ENCODE data around the gene NCAN. TPM values are rescaled to one million over a fixed set of nuclear protein-coding genes. Genes with fewer than 3 reads are reported as not detected.

The NCAN gene
- total RNA-seq, 1 donor from 2014 or later = 0.14 TPM

- DNase-seq (ENCODE audit: low read depth) (no peak), FAIRE-seq (no peak)
- Histone ChIP-seq H3K79me2 (ENCODE audit: insufficient read depth, low read length) (no peaks in the 10 kb centered on the region), H3K9ac (ENCODE audit: low read length) (no peak overlapping the region), H3K4me1 (ENCODE audit: insufficient read depth, low read length) (no peaks in the 10 kb centered on the region), H3K4me2 (ENCODE audit: low read length) (no peak overlapping the region), H3K9me3 (ENCODE audit: insufficient read depth, low read depth, low read length) (no peaks in the 10 kb centered on the region), H3K4me3 (ENCODE audit: insufficient read depth, low read depth, low read length) (no peak overlapping the region), H3K27me3 (ENCODE audit: insufficient read depth, low read length) (no peaks in the 10 kb centered on the region), H3K27ac (ENCODE audit: low read depth, low read length) (no peak overlapping the region), H4K20me1 (ENCODE audit: insufficient read depth, low read length) (peaks cover 2% of the 10 kb centered on the region), H3K36me3 (ENCODE audit: insufficient read depth, low read length) (peaks cover 12% of the 10 kb centered on the region), H2AFZ (ENCODE audit: low read depth, low read length) (no peak overlapping the region)
- Mint-ChIP-seq H3K4me3 (ENCODE audit: unreplicated experiment) (no peak overlapping the region), H3K27me3 (ENCODE audit: low read depth, unreplicated experiment) (no peaks in the 10 kb centered on the region), H3K36me3 (ENCODE audit: low read depth, unreplicated experiment) (peaks cover 21% of the 10 kb centered on the region), H3K4me1 (ENCODE audit: low read depth, unreplicated experiment) (no peaks in the 10 kb centered on the region), H3K27ac (ENCODE audit: unreplicated experiment) (no peak overlapping the region), H3K9me3 (ENCODE audit: unreplicated experiment) (no peaks in the 10 kb centered on the region)
- TF ChIP-seq CTCF (IDR thresholded peaks at IDR 0.05; ENCODE audit: insufficient read depth, low read depth, low read length) (no peak), EZH2 (IDR thresholded peaks at IDR 0.05; ENCODE audit: insufficient read depth, low read length) (no peak)
Measured at GRCh38 chr19:19296953-19297689, 85.4 kb downstream of the NCAN start.

- H3K9ac ChIP-seq (ENCODE audit: low read length) = no peak overlapping the region
- Mint-ChIP-seq H3K36me3 (ENCODE audit: low read depth, unreplicated experiment) (peaks cover 20% of the 10 kb centered on the region), H3K9me3 (ENCODE audit: unreplicated experiment) (no peaks in the 10 kb centered on the region), H3K27me3 (ENCODE audit: low read depth, unreplicated experiment) (no peaks in the 10 kb centered on the region), H3K4me3 (ENCODE audit: unreplicated experiment) (no peak overlapping the region), H3K27ac (ENCODE audit: unreplicated experiment) (no peak overlapping the region), H3K4me1 (ENCODE audit: low read depth, unreplicated experiment) (no peaks in the 10 kb centered on the region)
- H2AFZ ChIP-seq (ENCODE audit: low read depth, low read length) = no peak overlapping the region
- FAIRE-seq = no peak
- H4K20me1 ChIP-seq (ENCODE audit: insufficient read depth, low read length) = peaks cover 2% of the 10 kb centered on the region
- H3K9me3 ChIP-seq (ENCODE audit: insufficient read depth, low read depth, low read length) = no peaks in the 10 kb centered on the region
- H3K27ac ChIP-seq (ENCODE audit: low read depth, low read length) = no peak overlapping the region
- H3K4me1 ChIP-seq (ENCODE audit: insufficient read depth, low read length) = no peaks in the 10 kb centered on the region
- no peaks in the 10 kb centered on the region for H3K79me2 ChIP-seq (ENCODE audit: insufficient read depth, low read length)
- H3K27me3 ChIP-seq (ENCODE audit: insufficient read depth, low read length) = no peaks in the 10 kb centered on the region
- no peak for TF ChIP-seq CTCF (IDR thresholded peaks at IDR 0.05; ENCODE audit: insufficient read depth, low read depth, low read length)
- TF ChIP-seq EZH2 (IDR thresholded peaks at IDR 0.05; ENCODE audit: insufficient read depth, low read length) = no peak
- H3K36me3 ChIP-seq (ENCODE audit: insufficient read depth, low read length) = peaks cover 13% of the 10 kb centered on the region
- H3K4me3 ChIP-seq (ENCODE audit: insufficient read depth, low read depth, low read length) = no peak overlapping the region
- no peak overlapping the region for H3K4me2 ChIP-seq (ENCODE audit: low read length)
- DNase-seq (ENCODE audit: low read depth) = no peak
Measured at GRCh38 chr19:19297759-19298158, 86.0 kb downstream of the NCAN start.

GRCh38 chr19:19300613-19301012 is 88.9 kb downstream of the NCAN start:
- no peak for TF ChIP-seq EZH2 (IDR thresholded peaks at IDR 0.05; ENCODE audit: insufficient read depth, low read length)
- TF ChIP-seq CTCF (IDR thresholded peaks at IDR 0.05; ENCODE audit: insufficient read depth, low read depth, low read length) = no peak
- H3K36me3 ChIP-seq (ENCODE audit: insufficient read depth, low read length) = peaks cover 11% of the 10 kb centered on the region
- H3K27me3 ChIP-seq (ENCODE audit: insufficient read depth, low read length) = no peaks in the 10 kb centered on the region
- no peak overlapping the region for H2AFZ ChIP-seq (ENCODE audit: low read depth, low read length)
- FAIRE-seq (no peak), DNase-seq (ENCODE audit: low read depth) (no peak)
- no peaks in the 10 kb centered on the region for H3K4me1 ChIP-seq (ENCODE audit: insufficient read depth, low read length)
- no peak overlapping the region for H3K27ac Mint-ChIP-seq (ENCODE audit: unreplicated experiment)
- H3K4me2 ChIP-seq (ENCODE audit: low read length) = no peak overlapping the region
- H3K36me3 Mint-ChIP-seq (ENCODE audit: low read depth, unreplicated experiment) = peaks cover 14% of the 10 kb centered on the region
- no peak overlapping the region for H3K4me3 ChIP-seq (ENCODE audit: insufficient read depth, low read depth, low read length)
- no peaks in the 10 kb centered on the region for H3K4me1 Mint-ChIP-seq (ENCODE audit: low read depth, unreplicated experiment)
- H3K9me3 Mint-ChIP-seq (ENCODE audit: unreplicated experiment) = no peaks in the 10 kb centered on the region
- H3K9ac ChIP-seq (ENCODE audit: low read length) = no peak overlapping the region
- H3K79me2 ChIP-seq (ENCODE audit: insufficient read depth, low read length) = no peaks in the 10 kb centered on the region
- H4K20me1 ChIP-seq (ENCODE audit: insufficient read depth, low read length) = peaks cover 18% of the 10 kb centered on the region
- no peaks in the 10 kb centered on the region for H3K27me3 Mint-ChIP-seq (ENCODE audit: low read depth, unreplicated experiment)
- no peaks in the 10 kb centered on the region for H3K9me3 ChIP-seq (ENCODE audit: insufficient read depth, low read depth, low read length)
- H3K4me3 Mint-ChIP-seq (ENCODE audit: unreplicated experiment) = no peak overlapping the region
- H3K27ac ChIP-seq (ENCODE audit: low read depth, low read length) = no peak overlapping the region

All from astrocyte (in vitro differentiated cells and primary cell).